Thyroid gland (tissue), 4 donors: ENCODE measurements around the gene AGBL4.

Experiments used
- POLR2A ChIP-seq, 2 donors: fragments of 450-650 bp; IDR thresholded peaks; one replicate each; pipeline ENCODE4 v1.6.1; 2017; ENCODE audit warnings: antibody characterized with exemption in 2 of 2, mild to moderate bottlenecking in 2 of 2, moderate library complexity in 1 of 2
- TF ChIP-seq, protein P1 (sequence below), 6 experiments: fragments of 200-600 bp in 3 of 6; fragments of 450-650 bp in 3 of 6; sonication (generic) in 3 of 6; IDR thresholded peaks; one replicate each; pipeline ENCODE4 v1.5.1; 2016 to 2019; ENCODE audit warnings: antibody characterized with exemption in 6 of 6, mild to moderate bottlenecking in 2 of 6, inconsistent platforms in 1 of 6, moderate library complexity in 1 of 6

DNA sequence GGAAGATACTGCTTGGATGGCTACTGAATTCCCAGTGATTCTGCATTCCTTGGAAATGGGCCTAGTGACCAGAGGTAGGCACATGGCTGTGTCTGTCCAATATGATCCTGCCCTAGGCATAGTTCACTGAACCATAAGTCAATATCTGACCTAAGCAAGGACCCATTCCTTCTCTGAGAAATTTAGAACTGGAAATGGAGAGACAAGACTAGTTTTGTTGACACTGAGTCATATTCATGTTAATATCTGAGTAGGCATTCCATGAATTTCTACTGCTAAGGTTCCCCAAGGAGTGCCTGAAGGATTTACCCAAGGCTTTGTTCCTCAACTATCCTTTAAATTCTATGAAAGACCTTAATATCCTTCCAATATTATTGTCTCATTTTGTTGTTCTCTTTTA, 917.3 kb downstream of the AGBL4 start:
- TF ChIP-seq POLR2A (IDR thresholded peaks at IDR 0.05): no peak
- TF ChIP-seq, protein P1, sequence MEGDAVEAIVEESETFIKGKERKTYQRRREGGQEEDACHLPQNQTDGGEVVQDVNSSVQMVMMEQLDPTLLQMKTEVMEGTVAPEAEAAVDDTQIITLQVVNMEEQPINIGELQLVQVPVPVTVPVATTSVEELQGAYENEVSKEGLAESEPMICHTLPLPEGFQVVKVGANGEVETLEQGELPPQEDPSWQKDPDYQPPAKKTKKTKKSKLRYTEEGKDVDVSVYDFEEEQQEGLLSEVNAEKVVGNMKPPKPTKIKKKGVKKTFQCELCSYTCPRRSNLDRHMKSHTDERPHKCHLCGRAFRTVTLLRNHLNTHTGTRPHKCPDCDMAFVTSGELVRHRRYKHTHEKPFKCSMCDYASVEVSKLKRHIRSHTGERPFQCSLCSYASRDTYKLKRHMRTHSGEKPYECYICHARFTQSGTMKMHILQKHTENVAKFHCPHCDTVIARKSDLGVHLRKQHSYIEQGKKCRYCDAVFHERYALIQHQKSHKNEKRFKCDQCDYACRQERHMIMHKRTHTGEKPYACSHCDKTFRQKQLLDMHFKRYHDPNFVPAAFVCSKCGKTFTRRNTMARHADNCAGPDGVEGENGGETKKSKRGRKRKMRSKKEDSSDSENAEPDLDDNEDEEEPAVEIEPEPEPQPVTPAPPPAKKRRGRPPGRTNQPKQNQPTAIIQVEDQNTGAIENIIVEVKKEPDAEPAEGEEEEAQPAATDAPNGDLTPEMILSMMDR (IDR thresholded peaks at IDR 0.05): no peak
